Cerebellar nuclear complex (tissue), 1 donor: Measurements from ENCODE around the gene SEC22B.
"Not testable (repeated sequence)": the region's sequence is repeated elsewhere in the genome, so short reads cannot be mapped to it uniquely, and the experiment has no call there.

Source experiments
- DNase-seq, 2 experiments: peaks; one replicate each; lab custom pipeline; 2025; lab: John Stamatoyannopoulos, UW

SEC22B gene

GRCh38 chr1:120176092-120176855 is at the start of gene SEC22B:
SEC22B (minus strand) TSS chr1:120176520; CDS start chr1:120176381, 139 bp downstream.
- peak in 1 of 2 experiments; percentile 64 for DNase-seq

GRCh38 chr1:120217933-120218332 is 41.6 kb upstream of the SEC22B start:
- DNase-seq: not testable (repeated sequence)

- DNase-seq: not testable (repeated sequence)
Observed at GRCh38 chr1:120217175-120217929, 41.0 kb upstream of the SEC22B start.

GRCh38 chr1:120213606-120214005 is 37.3 kb upstream of the SEC22B start:
- DNase-seq: not testable (repeated sequence)

- not testable (repeated sequence) for DNase-seq
Observed at GRCh38 chr1:120210754-120211153, 34.4 kb upstream of the SEC22B start.

GRCh38 chr1:120196863-120197775 is 20.8 kb upstream of the SEC22B start:
- not testable (repeated sequence) for DNase-seq

- not testable (repeated sequence) for DNase-seq
Observed at GRCh38 chr1:120188626-120189025, 12.3 kb upstream of the SEC22B start.

- not testable (repeated sequence) for DNase-seq
Observed at GRCh38 chr1:120182176-120182707, 5.9 kb upstream of the SEC22B start.

- not testable (repeated sequence) for DNase-seq
Observed at GRCh38 chr1:120179811-120180690, 3.7 kb upstream of the SEC22B start.

GRCh38 chr1:120178799-120179756 is 2.8 kb upstream of the SEC22B start:
- no peak for DNase-seq

- not testable (repeated sequence) for DNase-seq
Observed at GRCh38 chr1:120178058-120178457, 1.7 kb upstream of the SEC22B start.

GRCh38 chr1:120175688-120176087 is 632 bp downstream of the SEC22B start:
- DNase-seq: not testable (repeated sequence)

GRCh38 chr1:120164761-120165160 is 11.6 kb downstream of the SEC22B start:
- not testable (repeated sequence) for DNase-seq

GRCh38 chr1:120162015-120162414 is 14.3 kb downstream of the SEC22B start:
- not testable (repeated sequence) for DNase-seq

GRCh38 chr1:120158495-120158894 is 17.8 kb downstream of the SEC22B start:
- DNase-seq: not testable (repeated sequence)

GRCh38 chr1:120158086-120158485 is 18.2 kb downstream of the SEC22B start:
- not testable (repeated sequence) for DNase-seq

- DNase-seq: not testable (repeated sequence)
Observed at GRCh38 chr1:120150138-120150822, 26.0 kb downstream of the SEC22B start.

GRCh38 chr1:120149420-120150059 is 26.8 kb downstream of the SEC22B start:
- not testable (repeated sequence) for DNase-seq
